Measurements from ENCODE around the gene NKIRAS1.

Gene NKIRAS1

DNA sequence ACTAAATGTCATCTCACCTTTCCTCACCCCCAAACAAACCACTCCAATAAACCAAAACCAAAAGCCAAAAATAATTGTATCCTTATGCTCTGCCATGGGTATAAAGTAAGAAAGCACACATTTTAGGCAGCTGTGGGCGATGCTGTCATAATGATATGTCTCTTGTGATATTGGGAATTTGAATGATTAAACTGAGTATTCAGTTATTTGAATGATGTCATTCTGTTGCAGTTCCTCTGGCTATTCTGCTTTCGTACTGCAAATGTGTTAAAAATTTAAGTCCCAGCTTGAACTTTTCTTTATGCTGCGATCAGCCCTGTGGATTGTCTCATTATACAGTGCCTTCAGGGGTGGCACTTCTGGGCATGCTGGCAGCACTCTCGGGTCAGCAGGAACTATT, 17.5 kb upstream of the NKIRAS1 start:
- H3K36me3 ChIP-seq (ENCODE audit: insufficient read depth, low read length): no peaks in the 10 kb centered on the region
- H3K4me3 ChIP-seq (ENCODE audit: low read depth in 1 of 2, low read length in 2 of 2): no peak overlapping the region
- no peak overlapping the region for H2AFZ ChIP-seq (ENCODE audit: low read depth, low read length)
- TF ChIP-seq CTCF (IDR thresholded peaks at IDR 0.05; ENCODE audit: borderline replicate concordance, extremely low read depth, low read length, poor library complexity, severe bottlenecking) (no peak), EZH2 (IDR thresholded peaks at IDR 0.05; ENCODE audit: borderline replicate concordance, low read depth, low read length, severe bottlenecking) (no peak)
- peaks cover 3% of the 10 kb centered on the region for H3K27me3 ChIP-seq (ENCODE audit: insufficient read depth, low read length, poor library complexity)
- no peak for ATAC-seq (ENCODE audit: insufficient read depth, low read depth)
- H3K9ac ChIP-seq (ENCODE audit: low read depth, low read length): no peak overlapping the region
- no peaks in the 10 kb centered on the region for H3K9me3 ChIP-seq (ENCODE audit: insufficient read depth, low read length, severe bottlenecking)
- no peak overlapping the region for H3K27ac ChIP-seq (ENCODE audit: low read length)
- H3K4me2 ChIP-seq (ENCODE audit: insufficient read depth, low read length): no peak overlapping the region
- no peaks in the 10 kb centered on the region for H4K20me1 ChIP-seq (ENCODE audit: insufficient read depth, low read length)
- H3K79me2 ChIP-seq (ENCODE audit: insufficient read depth, low read length): no peaks in the 10 kb centered on the region
- H3K4me1 ChIP-seq (ENCODE audit: insufficient read depth, low read length): no peaks in the 10 kb centered on the region
- DNase-seq: no peak

DNA sequence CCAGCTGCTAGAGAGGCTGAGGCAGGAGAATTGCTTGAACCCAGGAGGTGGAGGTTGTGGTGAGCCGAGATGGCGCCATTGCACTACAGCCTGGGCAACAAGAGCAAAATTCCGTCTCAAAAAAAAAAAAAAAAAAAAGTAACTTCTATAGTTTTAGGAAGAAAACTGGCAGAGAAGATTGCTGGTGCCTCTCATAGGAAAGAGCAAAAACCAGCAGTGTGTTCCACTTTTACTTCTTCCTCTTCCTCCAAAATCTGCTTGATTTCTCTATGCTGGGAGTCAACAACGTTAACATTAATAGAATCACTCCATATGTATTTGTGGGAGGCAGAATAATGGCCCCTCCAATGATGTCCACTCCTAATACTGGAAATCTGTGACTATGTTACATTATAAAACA, 15.8 kb upstream of the NKIRAS1 start:
- TF ChIP-seq CTCF (IDR thresholded peaks at IDR 0.05; ENCODE audit: borderline replicate concordance, extremely low read depth, low read length, poor library complexity, severe bottlenecking) (no peak), EZH2 (IDR thresholded peaks at IDR 0.05; ENCODE audit: borderline replicate concordance, low read depth, low read length, severe bottlenecking) (no peak)
- H4K20me1 ChIP-seq (ENCODE audit: insufficient read depth, low read length): no peaks in the 10 kb centered on the region
- ATAC-seq (ENCODE audit: insufficient read depth, low read depth) (no peak), DNase-seq (no peak)
- H3K27ac ChIP-seq (ENCODE audit: low read length): no peak overlapping the region
- no peak overlapping the region for H3K4me2 ChIP-seq (ENCODE audit: insufficient read depth, low read length)
- H3K27me3 ChIP-seq (ENCODE audit: insufficient read depth, low read length, poor library complexity): no peaks in the 10 kb centered on the region
- H3K9me3 ChIP-seq (ENCODE audit: insufficient read depth, low read length, severe bottlenecking): no peaks in the 10 kb centered on the region
- H2AFZ ChIP-seq (ENCODE audit: low read depth, low read length): no peak overlapping the region
- no peaks in the 10 kb centered on the region for H3K4me1 ChIP-seq (ENCODE audit: insufficient read depth, low read length)
- no peaks in the 10 kb centered on the region for H3K36me3 ChIP-seq (ENCODE audit: insufficient read depth, low read length)
- no peaks in the 10 kb centered on the region for H3K79me2 ChIP-seq (ENCODE audit: insufficient read depth, low read length)
- H3K4me3 ChIP-seq (ENCODE audit: low read depth in 1 of 2, low read length in 2 of 2): no peak overlapping the region
- H3K9ac ChIP-seq (ENCODE audit: low read depth, low read length): no peak overlapping the region

DNA sequence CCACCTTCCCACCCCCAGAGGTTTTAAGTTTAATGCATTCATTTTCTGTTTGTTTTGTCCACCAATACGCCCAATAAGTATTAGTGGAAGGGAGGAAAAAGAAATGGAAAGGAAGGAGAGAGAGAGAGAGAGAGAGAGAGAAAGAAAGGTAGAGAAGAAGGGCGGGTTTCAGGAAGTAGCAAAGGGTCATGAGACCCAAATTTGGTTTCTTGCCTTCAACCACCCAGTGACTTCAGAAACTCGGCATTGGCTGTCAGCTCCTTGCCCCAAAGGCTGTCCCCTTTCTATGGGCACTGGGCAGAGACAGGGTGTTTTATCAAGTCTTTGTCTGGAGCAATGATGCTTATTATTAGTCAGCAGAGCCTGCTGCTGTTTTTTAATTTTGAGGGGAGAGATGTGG, 14.8 kb upstream of the NKIRAS1 start:
- DNase-seq: no peak
- no peak overlapping the region for H2AFZ ChIP-seq (ENCODE audit: low read depth, low read length)
- no peaks in the 10 kb centered on the region for H3K4me1 ChIP-seq (ENCODE audit: insufficient read depth, low read length)
- H3K27me3 ChIP-seq (ENCODE audit: insufficient read depth, low read length, poor library complexity): no peaks in the 10 kb centered on the region
- TF ChIP-seq EZH2 (IDR thresholded peaks at IDR 0.05; ENCODE audit: borderline replicate concordance, low read depth, low read length, severe bottlenecking) (no peak), CTCF (IDR thresholded peaks at IDR 0.05; ENCODE audit: borderline replicate concordance, extremely low read depth, low read length, poor library complexity, severe bottlenecking) (no peak)
- H3K79me2 ChIP-seq (ENCODE audit: insufficient read depth, low read length): no peaks in the 10 kb centered on the region
- no peak overlapping the region for H3K27ac ChIP-seq (ENCODE audit: low read length)
- H3K9me3 ChIP-seq (ENCODE audit: insufficient read depth, low read length, severe bottlenecking): no peaks in the 10 kb centered on the region
- no peak overlapping the region for H3K9ac ChIP-seq (ENCODE audit: low read depth, low read length)
- no peaks in the 10 kb centered on the region for H4K20me1 ChIP-seq (ENCODE audit: insufficient read depth, low read length)
- no peaks in the 10 kb centered on the region for H3K36me3 ChIP-seq (ENCODE audit: insufficient read depth, low read length)
- ATAC-seq (ENCODE audit: insufficient read depth, low read depth): no peak
- H3K4me3 ChIP-seq (ENCODE audit: low read depth in 1 of 2, low read length in 2 of 2): no peak overlapping the region
- H3K4me2 ChIP-seq (ENCODE audit: insufficient read depth, low read length): no peak overlapping the region

- Histone ChIP-seq H3K9me3 (ENCODE audit: insufficient read depth, low read length, severe bottlenecking) (no peaks in the 10 kb centered on the region), H3K4me2 (ENCODE audit: insufficient read depth, low read length) (no peak overlapping the region), H3K36me3 (ENCODE audit: insufficient read depth, low read length) (no peaks in the 10 kb centered on the region), H3K9ac (ENCODE audit: low read depth, low read length) (no peak overlapping the region), H3K79me2 (ENCODE audit: insufficient read depth, low read length) (no peaks in the 10 kb centered on the region), H2AFZ (ENCODE audit: low read depth, low read length) (no peak overlapping the region), H4K20me1 (ENCODE audit: insufficient read depth, low read length) (no peaks in the 10 kb centered on the region), H3K27me3 (ENCODE audit: insufficient read depth, low read length, poor library complexity) (no peaks in the 10 kb centered on the region), H3K4me3 (ENCODE audit: low read depth in 1 of 2, low read length in 2 of 2) (no peak overlapping the region), H3K27ac (ENCODE audit: low read length) (no peak overlapping the region), H3K4me1 (ENCODE audit: insufficient read depth, low read length) (no peaks in the 10 kb centered on the region)
- DNase-seq (no peak), ATAC-seq (ENCODE audit: insufficient read depth, low read depth) (no peak)
- TF ChIP-seq EZH2 (IDR thresholded peaks at IDR 0.05; ENCODE audit: borderline replicate concordance, low read depth, low read length, severe bottlenecking): no peak
- no peak for TF ChIP-seq CTCF (IDR thresholded peaks at IDR 0.05; ENCODE audit: borderline replicate concordance, extremely low read depth, low read length, poor library complexity, severe bottlenecking)
Measured at GRCh38 chr3:23928524-23928923, 11.7 kb upstream of the NKIRAS1 start.
